Neural crest cell (in vitro differentiated cells): ENCODE results near the gene MEG3. TPM values are rescaled to one million over a fixed set of nuclear protein-coding genes. Genes with fewer than 3 reads are reported as not detected.

Source experiments
- DNase-seq: peaks from one replicate; pipeline ENCODE4 v3.0.0; 2021; ENCODE audit warnings: low read depth, mixed read lengths, low spot score
- H3K27ac Mint-ChIP-seq: one replicate; pipeline ENCODE4 v1.8.0; 2021; ENCODE audit warnings: mild to moderate bottlenecking, mixed read lengths; ENCODE audit not compliant: unreplicated experiment
- H3K27me3 Mint-ChIP-seq: 2 replicates; pipeline ENCODE4 v1.8.0; 2021; ENCODE audit warnings: low read depth, mild to moderate bottlenecking, mixed read lengths
- H3K36me3 Mint-ChIP-seq: 2 replicates; pipeline ENCODE4 v1.8.0; 2021; ENCODE audit warnings: low read depth, mild to moderate bottlenecking, mixed read lengths
- H3K4me1 Mint-ChIP-seq: 2 replicates; pipeline ENCODE4 v1.8.0; 2021; ENCODE audit warnings: mixed read lengths
- H3K4me3 Mint-ChIP-seq: one replicate; pipeline ENCODE4 v1.8.0; 2021; ENCODE audit warnings: mild to moderate bottlenecking, mixed read lengths
- H3K9me3 Mint-ChIP-seq: 2 replicates; pipeline ENCODE4 v1.8.0; 2021; ENCODE audit warnings: mixed read lengths
- CTCF ChIP-seq: fragments of 200-600 bp; sonication (generic); conservative IDR thresholded peaks from 2 replicates; pipeline ENCODE4 v1.5.0; 2021; ENCODE audit warnings: antibody characterized with exemption, mild to moderate bottlenecking
- total RNA-seq: library from RNA; stranded (reverse); gene quantifications from 2 replicates; pipeline ENCODE4 v1.2.1, GENCODE V29; 2021

Gene MEG3
- total RNA-seq, 1 donor from 2014 or later, result 1.0 TPM

GRCh38 chr14:100810435-100810834 lies 15.5 kb upstream of the MEG3 start:
- Mint-ChIP-seq H3K27ac (no peak overlapping the region), H3K9me3 (no peaks in the 10 kb centered on the region), H3K4me1 (no peaks in the 10 kb centered on the region), H3K36me3 (peaks cover 10% of the 10 kb centered on the region), H3K27me3 (no peaks in the 10 kb centered on the region), H3K4me3 (no peak overlapping the region)
- no peak for DNase-seq
- TF ChIP-seq CTCF, result no peak

- no peak for DNase-seq
- no peaks in the 10 kb centered on the region for H3K9me3 Mint-ChIP-seq
- H3K27me3 Mint-ChIP-seq, result no peaks in the 10 kb centered on the region
- peaks cover 3% of the 10 kb centered on the region for H3K4me1 Mint-ChIP-seq
- no peak overlapping the region for H3K4me3 Mint-ChIP-seq
- TF ChIP-seq CTCF, result no peak
- no peak overlapping the region for H3K27ac Mint-ChIP-seq
- H3K36me3 Mint-ChIP-seq, result peaks cover 10% of the 10 kb centered on the region
These were observed 15.0 kb upstream of the MEG3 start for GRCh38 chr14:100810861-100811461.

GRCh38 chr14:100813291-100813690 lies 12.6 kb upstream of the MEG3 start:
- Mint-ChIP-seq H3K27me3 (no peaks in the 10 kb centered on the region), H3K4me1 (peaks cover 9% of the 10 kb centered on the region), H3K9me3 (no peaks in the 10 kb centered on the region), H3K36me3 (peaks cover 10% of the 10 kb centered on the region), H3K27ac (no peak overlapping the region), H3K4me3 (no peak overlapping the region)
- no peak for TF ChIP-seq CTCF
- no peak for DNase-seq

- Mint-ChIP-seq H3K4me1 (peaks cover 9% of the 10 kb centered on the region), H3K27ac (peak overlapping the region; percentile 81), H3K27me3 (no peaks in the 10 kb centered on the region), H3K9me3 (no peaks in the 10 kb centered on the region), H3K36me3 (peaks cover 4% of the 10 kb centered on the region), H3K4me3 (no peak overlapping the region)
- DNase-seq, result no peak
- TF ChIP-seq CTCF, result no peak
These were observed 10.2 kb upstream of the MEG3 start for GRCh38 chr14:100815478-100816285.

- Mint-ChIP-seq H3K27me3 (no peaks in the 10 kb centered on the region), H3K4me3 (no peak overlapping the region), H3K9me3 (no peaks in the 10 kb centered on the region), H3K36me3 (peaks cover 4% of the 10 kb centered on the region), H3K4me1 (peaks cover 9% of the 10 kb centered on the region), H3K27ac (peak overlapping the region; percentile 81)
- no peak for DNase-seq
- TF ChIP-seq CTCF, result no peak
These were observed 9.5 kb upstream of the MEG3 start for GRCh38 chr14:100816286-100816949.
